Measurements from ENCODE around the gene POLR3G.

POLR3G gene, protein sequence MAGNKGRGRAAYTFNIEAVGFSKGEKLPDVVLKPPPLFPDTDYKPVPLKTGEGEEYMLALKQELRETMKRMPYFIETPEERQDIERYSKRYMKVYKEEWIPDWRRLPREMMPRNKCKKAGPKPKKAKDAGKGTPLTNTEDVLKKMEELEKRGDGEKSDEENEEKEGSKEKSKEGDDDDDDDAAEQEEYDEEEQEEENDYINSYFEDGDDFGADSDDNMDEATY

DNA sequence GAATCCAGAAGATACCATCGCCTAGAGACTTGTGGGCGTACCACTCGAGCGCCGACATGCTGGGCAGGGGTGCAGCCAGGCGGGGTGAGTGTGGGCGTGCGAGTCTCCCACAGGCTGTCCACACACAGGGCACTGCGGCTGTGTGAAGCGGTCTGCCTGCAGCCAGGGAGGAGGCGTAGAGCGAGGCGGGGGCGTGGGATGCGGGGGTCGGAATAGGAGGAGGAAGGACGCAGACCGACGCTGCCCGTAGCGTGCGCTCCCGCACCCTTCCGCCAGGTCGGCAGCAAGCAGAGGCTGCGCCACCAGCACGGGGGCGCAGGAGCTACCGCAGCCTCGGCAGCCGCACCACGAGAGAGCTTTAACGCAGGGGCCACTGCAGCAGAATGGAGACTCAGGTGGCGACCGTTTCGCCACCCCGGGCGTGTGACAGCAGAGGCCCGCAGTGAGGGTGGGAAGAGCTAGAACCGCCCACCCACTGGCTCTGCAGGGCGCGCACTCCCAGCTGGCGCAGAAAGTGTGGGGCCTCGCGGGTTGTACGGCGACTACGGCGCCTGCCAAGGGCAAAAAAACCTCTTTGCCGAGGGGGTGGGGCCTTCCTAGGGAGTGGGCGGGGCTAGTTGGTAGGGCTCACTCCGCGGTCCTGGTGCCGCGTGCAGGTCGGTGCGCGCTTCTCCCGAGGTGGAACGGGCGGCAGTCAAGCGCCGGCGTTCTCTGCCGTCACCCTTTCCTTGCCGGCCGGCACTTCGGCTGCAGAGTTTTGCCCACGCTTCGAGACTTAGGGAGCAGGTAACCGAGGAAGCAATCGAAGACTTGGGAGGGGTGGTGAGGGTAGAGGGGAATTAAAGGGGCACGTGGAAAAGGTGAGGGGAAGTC lies at the start of gene POLR3G, which contains the start of gene MBLAC2:
Gene POLR3G, plus strand, starts transcription at position 630 of the 873 bp plus-strand sequence. CDS start 10,704 bp downstream, outside the sequence.
Gene MBLAC2, minus strand, starts transcription at position 537 of the 873 bp plus-strand sequence. Its CDS starts 479 bp downstream, at position 58.
- peak; percentile 92 to 93 for DNase-seq

DNA sequence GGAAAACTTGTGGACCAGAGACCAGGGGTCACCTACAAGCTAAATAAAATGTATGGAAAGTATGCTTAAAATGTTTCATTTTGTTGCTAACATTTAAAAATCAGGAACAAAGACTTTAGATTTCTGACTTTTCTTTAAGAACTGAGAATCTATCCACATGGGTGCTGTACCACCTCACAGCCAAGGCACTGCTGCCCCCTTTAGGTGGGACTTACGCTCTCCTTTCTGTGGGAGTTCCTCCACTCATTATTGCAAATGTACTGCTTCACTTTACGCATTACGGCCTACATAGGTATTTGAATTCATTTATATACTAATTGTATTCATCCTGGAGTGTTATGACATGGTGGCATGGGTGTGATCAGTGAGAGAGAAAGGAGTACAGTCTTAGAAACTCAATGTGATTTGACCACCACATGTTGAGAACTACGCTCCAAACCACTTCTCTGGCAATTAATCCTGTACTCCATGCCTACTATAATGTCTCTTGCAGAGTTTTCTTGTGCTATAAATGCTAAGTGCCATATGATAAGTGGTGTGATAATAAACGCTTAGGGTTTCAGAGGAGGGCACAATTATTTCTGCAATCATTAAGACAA lies 40.4 kb upstream of the POLR3G start:
- DNase-seq, result peak; percentile 17 to 33

DNA sequence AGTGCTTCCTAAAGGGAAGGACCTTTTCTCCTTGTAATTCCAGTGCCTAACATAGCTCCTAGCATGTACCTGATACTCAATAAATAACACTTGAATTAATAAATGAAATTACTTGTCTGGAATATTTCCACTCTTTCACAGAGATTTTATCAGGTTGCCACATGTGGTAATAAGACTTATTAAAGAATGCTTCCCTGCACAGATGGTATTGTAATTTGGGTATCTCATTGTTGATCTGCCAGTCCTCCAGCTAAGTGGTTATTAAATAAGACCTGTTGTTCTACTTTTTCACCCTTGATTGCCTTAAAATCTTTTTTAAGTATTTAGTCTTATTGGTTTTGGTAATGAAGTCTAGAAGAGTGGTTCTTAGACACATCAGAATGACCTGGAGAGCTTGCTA lies 37.0 kb upstream of the POLR3G start:
- DNase-seq, result no peak

DNA sequence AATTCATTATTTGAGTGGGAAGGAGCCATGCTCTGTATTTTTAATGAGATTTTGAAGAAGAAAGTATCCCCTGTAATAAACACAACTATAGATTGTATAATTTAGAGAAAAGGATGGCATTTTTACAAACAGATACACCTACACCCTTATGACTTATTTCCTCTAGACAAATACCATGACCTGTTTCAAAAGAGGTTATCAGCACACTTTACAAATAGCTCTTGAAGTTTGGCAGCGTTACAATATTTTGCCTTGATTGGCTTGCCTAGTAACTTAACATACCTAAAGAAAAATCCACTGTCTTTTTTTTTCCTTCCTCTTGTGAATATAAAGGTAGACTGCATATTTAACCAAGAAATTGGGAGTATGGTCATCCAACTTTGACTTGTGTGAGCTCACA lies 36.6 kb upstream of the POLR3G start:
- DNase-seq, result no peak

DNA sequence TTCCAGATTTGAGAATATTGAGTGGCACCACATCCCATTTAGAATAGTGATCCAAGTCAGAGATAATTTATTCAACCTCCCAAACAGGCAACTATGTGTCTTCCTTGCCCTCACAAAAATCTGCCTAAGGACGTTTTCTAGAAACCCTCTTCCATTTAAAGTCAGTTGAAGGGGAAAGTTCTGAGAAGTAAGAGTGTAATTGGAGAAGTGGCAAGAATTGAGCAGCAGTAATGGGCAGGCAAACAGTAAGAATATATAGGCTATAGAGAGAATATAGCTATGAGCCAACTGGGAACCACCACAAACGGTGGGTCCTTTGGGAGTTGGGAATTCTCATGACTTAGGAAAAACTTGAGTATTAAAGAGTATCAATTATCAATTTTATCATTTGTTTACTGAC lies 34.0 kb upstream of the POLR3G start:
- DNase-seq, result no peak

DNA sequence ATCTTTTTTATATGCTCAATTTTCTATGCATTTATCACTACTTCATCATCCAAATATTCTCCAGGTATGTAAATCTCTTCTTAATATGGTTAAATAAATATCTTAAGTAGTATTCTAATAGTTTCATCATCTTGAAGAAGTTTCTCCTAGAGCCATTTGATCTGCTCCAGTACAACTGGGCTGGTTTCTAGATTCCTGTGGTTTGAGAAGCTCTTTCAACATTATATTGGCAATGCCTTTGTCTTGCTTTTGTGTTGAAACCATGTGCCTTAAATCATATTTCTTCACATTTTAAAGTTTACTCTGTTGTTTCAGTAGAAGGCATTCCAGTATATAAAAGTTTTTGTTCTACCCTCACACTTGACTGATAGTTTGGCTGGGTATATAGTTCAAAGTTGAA lies 27.7 kb upstream of the POLR3G start:
- no peak for DNase-seq

DNA sequence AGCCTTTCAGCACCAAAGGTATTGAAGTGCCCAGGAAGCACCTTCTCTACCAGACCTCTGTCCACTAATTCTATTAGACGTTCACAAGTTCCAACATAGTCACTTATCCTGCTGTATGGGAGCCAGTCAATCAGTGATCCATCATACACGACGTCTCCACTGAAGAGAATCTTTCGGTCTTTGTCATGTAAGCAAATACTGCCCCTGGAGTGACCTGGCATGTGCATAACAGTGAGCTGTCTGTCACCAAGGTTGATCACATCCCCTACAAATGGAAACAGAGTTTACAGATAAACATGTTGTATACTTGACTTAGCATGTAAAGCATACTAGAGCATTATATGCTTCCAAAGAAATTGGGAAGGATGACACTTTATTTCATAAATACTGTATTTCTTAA lies 13.4 kb upstream of the POLR3G start:
- DNase-seq, result no peak

DNA sequence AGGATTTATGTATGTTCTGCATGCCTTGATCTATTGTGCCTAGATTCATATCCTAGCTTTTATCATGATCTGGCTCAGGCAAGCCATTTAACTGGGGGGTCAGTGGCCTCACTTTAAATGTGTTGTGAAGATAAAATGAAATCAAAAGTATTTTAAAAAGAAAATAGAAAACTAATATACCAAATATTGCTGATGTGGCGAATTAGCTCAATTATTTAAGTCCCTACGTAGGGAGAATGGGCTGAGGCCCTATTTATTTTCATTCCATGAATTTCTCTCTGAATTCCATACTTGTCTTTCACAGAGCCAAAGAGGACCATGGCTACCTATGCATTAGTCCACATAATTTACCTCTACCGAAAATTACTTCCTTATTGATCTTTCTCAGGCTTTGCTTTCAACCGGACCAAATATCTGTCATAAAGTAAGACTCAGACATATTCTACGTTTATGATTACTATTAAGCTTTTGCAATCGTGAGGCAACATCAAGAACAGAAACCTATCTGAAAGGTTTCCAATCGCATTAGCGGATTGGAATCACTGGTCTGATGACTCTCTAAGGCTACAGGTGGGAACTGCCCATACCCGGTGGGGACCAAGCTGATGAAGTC lies 1.8 kb upstream of the POLR3G start:
- DNase-seq, result no peak

DNA sequence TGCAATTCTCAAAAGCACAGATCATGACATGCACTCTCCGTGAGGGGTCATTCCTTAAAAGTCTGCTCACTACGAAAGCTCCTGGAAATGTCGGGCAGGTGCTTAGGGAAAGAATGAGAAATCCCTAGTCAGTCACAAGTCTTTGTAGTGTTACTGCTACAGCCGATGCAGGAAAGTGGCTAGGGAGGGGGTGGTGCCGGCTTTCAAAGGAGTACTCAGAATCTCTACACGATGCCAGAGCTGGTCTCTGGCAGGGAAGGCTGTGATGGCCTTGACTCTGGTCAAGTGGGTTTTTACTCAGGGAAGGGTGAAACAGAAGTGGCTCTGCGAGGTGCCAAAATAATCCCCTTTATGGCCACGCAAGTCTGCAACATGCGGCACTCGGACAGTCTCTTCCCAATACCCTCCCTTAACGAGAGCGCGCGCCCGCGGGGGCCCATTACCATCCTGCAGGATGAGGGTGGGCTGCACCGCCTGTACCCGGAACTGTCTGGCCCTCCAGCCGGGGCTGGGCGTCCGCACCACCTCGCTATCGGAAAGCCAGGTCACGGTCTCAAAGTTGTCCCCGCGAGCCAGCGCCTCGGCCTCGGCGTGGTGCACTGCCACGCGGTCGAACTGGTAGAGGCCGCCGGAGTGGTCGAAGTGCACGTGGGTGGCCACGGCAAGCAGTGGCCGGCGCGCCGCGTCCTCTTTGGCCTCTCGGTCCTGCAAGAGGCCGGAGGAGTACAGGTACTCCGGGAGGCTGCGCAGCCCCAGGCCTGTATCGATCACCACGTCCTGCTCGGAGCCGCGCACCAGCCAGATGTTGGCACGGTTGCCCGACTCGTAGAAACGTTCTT lies 1.0 kb upstream of the POLR3G start:
- DNase-seq, result peak; percentile 16 to 20

DNA sequence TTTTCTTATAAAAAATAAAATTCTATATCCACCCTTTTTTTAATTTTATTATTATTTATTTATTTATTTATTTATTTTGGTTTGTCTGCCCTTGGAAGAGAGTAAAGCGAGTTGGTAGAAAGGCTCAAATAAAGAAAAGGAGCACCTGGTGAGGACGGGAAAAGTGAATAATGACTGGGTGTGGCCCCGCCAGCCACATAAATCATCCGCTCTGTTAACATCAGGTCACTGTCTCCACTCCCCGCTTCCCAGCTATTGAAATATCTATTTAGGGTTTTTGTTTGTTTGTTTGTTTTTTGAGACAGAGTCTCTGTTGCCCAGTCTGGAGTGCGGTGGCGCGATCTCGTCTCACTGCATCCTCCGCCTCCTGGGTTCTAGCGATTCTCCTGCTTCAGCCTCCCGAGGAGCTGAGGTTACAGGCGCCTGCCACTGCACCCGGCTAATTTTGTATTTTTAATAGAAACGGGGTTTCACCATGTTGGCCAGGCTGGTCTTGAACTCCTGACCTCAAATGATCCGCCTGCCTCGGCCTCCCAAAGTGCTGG lies 844 bp downstream of the POLR3G start:
- DNase-seq, result no peak

DNA sequence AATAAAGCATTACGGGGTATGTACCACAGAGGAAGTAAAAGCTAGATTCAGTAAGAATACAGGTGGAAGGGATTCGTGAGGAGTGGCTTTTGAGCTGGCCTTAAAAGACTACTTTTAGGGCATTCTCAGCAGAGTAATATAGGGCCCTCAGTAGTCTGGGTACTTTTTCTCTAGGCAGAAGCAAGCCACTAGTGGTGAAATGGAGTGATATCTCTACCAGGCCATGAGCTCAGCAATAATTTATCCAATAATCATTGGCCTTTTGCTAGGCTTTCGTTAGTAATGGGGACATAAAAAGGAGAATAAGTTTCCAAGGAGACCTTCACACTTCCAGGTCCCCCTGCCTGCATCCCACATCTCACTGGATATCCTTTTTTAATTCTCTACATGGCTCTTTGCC lies 1.7 kb downstream of the POLR3G start:
- DNase-seq, result no peak

DNA sequence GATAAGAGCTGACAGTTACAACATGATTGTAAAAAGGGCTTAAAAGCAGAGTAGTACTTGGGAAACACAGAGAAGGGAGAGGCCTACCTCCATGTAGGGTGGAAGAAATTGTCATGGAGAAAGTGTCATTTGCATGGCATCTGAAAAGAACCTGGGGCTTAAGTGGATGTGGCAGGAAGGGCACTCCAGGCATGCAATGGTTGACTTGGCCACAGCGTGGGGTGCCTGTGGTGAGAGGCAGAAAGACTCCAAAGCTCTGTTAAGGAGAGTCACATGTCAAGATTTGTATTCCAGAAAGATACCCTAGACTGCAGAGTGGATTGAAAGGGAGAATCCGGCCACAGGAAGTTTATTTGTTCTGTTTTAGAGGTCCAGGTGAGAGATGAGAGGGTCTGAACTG lies 2.4 kb downstream of the POLR3G start:
- no peak for DNase-seq

DNA sequence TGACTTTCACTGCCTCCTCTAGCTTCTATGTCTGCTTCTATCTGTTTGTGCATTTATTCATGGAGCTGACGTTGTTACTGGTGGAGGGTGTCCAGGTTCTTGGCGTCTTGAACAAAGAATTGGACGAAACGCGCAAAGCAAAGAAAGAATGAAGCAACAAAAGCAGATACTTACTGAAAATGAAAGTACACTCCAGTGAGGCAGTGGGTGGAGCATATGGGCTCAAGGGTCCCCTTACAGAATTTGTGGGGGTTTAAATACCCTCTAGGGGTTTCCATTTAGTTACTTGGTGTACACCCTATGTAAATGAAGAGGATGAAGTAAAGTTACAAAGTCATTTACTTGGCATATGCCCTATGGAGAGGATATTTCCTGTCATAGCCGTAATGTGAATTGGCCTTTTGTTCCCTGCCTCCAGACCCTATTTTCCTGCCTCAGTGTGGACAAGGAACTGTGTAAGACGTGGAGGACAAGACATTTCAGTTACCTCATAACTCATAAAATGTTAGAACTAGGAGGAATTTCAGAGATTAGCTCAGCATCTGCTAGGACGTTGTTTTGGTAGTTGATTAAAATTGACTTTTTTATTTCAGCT lies 3.1 kb downstream of the POLR3G start:
- DNase-seq, result no peak

DNA sequence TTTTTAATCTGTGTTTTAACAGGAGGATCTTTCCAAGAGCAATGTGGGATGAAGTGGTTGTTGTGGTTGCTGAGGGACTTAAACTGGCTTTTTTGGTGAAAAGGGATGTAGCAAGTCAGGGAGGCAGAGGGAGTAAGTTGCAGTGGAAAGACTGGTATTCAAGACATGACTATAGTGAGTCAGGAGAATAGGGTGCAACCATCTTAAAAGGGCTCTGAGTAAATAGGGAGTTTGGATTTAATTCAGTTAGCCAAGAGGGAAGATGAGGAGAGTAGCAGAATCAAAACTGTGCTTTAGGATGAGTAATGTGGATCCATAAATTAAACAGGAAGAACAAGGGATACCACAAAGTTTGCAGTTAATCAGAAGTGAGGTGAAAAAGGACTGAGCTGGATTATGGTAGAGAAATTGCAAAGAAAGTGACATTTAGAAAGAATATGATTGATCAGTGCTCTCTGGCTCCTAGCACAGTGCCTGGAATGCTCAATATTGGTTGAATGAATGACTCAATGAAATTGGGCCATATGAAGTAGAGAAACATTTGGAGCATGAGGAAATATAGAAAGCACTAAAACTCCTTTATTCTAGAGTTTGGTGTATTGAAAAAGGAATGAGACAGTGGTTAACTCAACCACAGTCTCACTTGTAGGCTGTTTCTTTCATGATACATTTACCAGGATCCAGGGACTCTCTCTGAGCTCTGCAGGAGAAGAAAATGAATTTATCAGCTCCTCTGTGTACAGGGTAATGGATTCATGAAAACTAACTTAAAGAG lies 5.1 kb downstream of the POLR3G start:
- no peak for DNase-seq

DNA sequence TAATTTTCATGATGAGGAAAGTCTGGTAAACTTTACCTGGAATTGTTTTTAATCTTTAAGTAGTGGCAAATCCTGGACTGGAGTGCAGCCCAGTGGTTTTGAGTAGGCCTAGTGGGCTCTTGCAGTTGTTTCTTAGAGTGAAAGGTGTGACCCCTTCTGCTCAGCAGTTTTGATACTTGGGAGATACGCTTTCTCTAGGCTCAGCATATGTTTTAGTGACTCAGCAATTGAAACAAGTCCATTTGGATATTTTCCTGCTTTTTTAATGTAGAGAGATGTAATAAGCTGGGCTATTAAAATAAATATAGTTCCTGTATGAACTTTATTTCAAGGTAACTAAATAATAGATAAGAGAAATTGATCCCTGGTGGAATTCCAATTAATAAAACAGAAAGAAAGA lies 6.0 kb downstream of the POLR3G start:
- DNase-seq, result no peak

DNA sequence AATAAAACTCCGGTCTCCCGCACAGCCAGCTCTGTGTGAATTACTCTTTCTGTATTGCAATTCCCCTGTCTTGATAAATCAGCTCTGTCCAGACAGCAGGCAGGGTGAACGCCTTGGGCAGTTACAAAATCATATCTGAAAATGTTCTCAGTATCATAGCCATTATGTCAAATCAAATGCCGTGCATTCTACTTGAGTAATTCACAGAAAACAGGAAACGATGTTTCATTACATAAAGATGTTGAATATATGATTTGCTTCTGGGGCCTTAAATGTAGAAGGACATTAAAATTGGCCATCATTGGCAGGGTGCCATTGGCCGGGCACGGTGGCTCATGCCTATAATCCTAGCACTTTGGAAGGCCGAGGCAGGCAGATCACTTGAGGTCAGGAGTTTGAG lies 8.5 kb downstream of the POLR3G start:
- no peak for DNase-seq

DNA sequence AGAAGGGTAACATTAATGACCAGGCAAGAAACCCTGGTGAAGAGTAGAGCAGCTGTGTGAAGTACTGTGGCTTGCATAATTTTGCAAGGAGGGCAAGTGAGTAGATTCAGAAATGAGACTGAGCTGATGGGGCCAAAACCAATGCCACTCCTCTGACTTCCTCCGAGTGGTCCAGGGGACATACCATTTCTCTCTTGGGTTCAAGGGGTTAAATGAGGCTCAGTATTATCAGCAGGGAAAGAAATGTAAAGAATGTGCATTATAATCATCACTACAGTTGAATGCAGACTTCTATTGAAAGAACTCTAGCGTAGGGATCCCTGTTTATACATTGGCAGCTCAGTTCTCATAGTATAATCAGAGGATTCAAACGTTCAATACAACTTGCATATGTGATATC lies 9.9 kb downstream of the POLR3G start:
- DNase-seq, result no peak

DNA sequence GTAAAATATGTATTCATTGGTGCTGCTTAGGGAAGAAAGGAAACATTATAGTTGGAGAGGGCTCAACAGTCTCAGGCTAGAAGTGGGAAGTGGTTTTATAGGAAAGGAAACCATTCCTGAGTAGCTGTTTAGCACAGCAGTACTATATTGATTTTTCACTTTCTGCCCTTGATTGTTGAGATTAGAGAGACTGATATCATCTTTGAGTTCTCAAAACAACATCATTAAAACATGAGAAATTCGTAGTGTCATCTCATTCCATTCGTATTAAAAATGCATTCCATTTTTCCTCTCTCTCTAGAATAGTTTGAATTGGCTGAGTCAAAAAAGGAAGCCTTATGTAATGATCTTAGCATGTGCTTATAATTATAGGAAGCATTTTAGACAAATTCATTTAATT lies 14.1 kb downstream of the POLR3G start:
- DNase-seq, result no peak

DNA sequence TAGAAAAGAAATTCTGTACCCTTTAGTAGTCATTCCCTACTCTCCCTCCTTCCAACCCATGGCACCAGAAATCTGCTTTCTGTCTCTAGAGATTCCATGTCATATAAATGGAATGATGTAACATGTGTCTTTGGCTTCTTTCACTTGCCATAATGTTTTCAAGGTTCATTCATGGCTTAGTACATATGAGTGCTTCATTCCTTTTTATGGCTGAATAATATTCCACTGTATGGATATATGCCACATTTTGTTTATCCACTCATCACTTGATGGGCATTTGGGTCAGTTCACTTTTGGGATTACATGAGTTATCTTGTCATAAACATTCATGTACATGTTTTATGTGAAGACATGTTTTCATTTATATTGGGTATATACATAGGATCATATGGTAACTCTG lies 19.4 kb downstream of the POLR3G start:
- DNase-seq, result no peak

DNA sequence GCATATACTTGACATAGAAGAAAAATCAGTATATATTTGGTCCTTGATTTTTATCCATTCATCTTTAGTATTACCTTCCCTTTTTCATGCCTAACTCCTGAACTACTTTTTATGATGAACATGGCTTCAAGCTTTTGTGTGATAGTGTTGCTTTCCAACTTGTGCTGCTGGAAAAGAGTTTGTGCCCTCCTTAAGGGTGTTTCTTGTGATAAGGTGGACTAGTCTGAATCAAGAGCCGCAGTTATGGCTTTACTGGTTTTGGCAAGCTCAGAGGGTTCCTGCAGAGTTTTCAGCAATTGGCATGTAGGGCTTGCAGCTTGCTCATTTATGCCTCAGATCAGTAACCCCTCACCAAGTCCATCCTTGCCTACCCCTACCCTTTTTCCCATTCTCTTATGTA lies 20.5 kb downstream of the POLR3G start:
- DNase-seq, result no peak

DNA sequence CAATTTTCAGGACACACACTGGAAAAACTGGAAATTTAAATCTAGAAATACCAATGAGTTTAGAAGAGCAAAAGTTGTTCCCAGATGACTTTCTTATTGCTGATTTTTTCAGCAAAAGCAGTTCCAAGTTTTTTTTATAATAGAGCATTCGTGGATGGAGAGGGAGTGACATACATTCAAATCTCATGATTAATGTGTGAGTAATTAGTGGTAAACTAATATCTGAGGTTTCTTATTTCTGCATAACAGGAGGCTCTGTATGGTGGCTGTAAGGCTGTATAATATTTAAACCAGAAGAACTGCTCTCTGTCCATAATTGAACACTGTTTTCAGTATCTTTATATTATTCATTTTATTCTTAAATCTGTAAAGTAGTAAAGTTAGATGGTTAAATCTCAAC lies 28.9 kb downstream of the POLR3G start:
- DNase-seq, result no peak
